ENCODE data around the gene EME2.
"Not testable (repeated sequence)": the region's sequence is repeated elsewhere in the genome, so short reads cannot be mapped to it uniquely, and the experiment has no call there.

EME2 gene

GRCh38 chr16:1792836-1793577 is 20.4 kb downstream of the EME2 start:
- DNase-seq: no peak

- no peak for DNase-seq
Measured at GRCh38 chr16:1793578-1794220, 21.1 kb downstream of the EME2 start, which contains the start of gene IGFALS. IGFALS (minus strand) TSS chr16:1793705; CDS start chr16:1793652, 53 bp downstream.

GRCh38 chr16:1794221-1794871 is 21.7 kb downstream of the EME2 start:
- DNase-seq: no peak

GRCh38 chr16:1794908-1795666 is 22.5 kb downstream of the EME2 start:
- DNase-seq: no peak

GRCh38 chr16:1799263-1799662 is 26.7 kb downstream of the EME2 start:
- DNase-seq: not testable (repeated sequence)

- no peak for DNase-seq
Measured at GRCh38 chr16:1800701-1801100, 28.1 kb downstream of the EME2 start.

GRCh38 chr16:1807626-1808025 is 35.0 kb downstream of the EME2 start:
- DNase-seq: no peak

- no peak for DNase-seq
Measured at GRCh38 chr16:1808691-1809090, 36.1 kb downstream of the EME2 start.

- DNase-seq: no peak
Measured at GRCh38 chr16:1809281-1809801, 36.7 kb downstream of the EME2 start.

- no peak for DNase-seq
Measured at GRCh38 chr16:1810106-1810505, 37.5 kb downstream of the EME2 start.

- DNase-seq: no peak
Measured at GRCh38 chr16:1810536-1810935, 37.9 kb downstream of the EME2 start.

GRCh38 chr16:1812732-1813163 is 40.1 kb downstream of the EME2 start:
- DNase-seq: no peak

- no peak for DNase-seq
Measured at GRCh38 chr16:1815461-1815860, 42.9 kb downstream of the EME2 start.

- no peak for DNase-seq
Measured at GRCh38 chr16:1816396-1817275, 44.0 kb downstream of the EME2 start.

GRCh38 chr16:1817276-1817589 is 44.6 kb downstream of the EME2 start:
- DNase-seq: no peak

GRCh38 chr16:1817716-1818115 is 45.1 kb downstream of the EME2 start:
- DNase-seq: no peak

- no peak for DNase-seq
Measured at GRCh38 chr16:1818204-1818872, 45.7 kb downstream of the EME2 start.

- DNase-seq: no peak
Measured at GRCh38 chr16:1818873-1819525, 46.4 kb downstream of the EME2 start.

- DNase-seq: no peak
Measured at GRCh38 chr16:1819611-1820010, 47.0 kb downstream of the EME2 start.

- no peak for DNase-seq
Measured at GRCh38 chr16:1820096-1820945, 47.7 kb downstream of the EME2 start.
